LNCaP clone FGC (cell line): ENCODE results near the gene GPHN.

Source experiments
- DNase-seq: peaks from one replicate; pipeline ENCODE4 v3.0.0-alpha.2; 2011; ENCODE audit warnings: low read depth
- H3K4me3 ChIP-seq: 2 replicates; pipeline ENCODE4 v1.5.1; 2011; ENCODE audit warnings: mild to moderate bottlenecking, low read depth, low read length, control low read depth
- CTCF ChIP-seq: IDR thresholded peaks from 2 replicates; pipeline ENCODE4 v1.5.1; 2012; ENCODE audit warnings: mild to moderate bottlenecking; ENCODE audit not compliant: control insufficient read depth, insufficient read depth; ENCODE audit errors: extremely low read depth

GPHN gene

GRCh38 chr14:67207810-67208209 lies 699.9 kb downstream of the GPHN start:
- no peak for TF ChIP-seq CTCF

GRCh38 chr14:67218126-67218525 lies 710.2 kb downstream of the GPHN start:
- TF ChIP-seq CTCF, result no peak
- H3K4me3 ChIP-seq, result no peak overlapping the region
- no peak for DNase-seq

More at GRCh38 chr14:67207810-67208209, 699.9 kb downstream of the GPHN start:
- H3K4me3 ChIP-seq, result no peak overlapping the region
- no peak for DNase-seq

GRCh38 chr14:67221248-67221981 lies 713.5 kb downstream of the GPHN start:
- no peak for TF ChIP-seq CTCF
- no peak overlapping the region for H3K4me3 ChIP-seq
- DNase-seq, result no peak

GRCh38 chr14:67221982-67222328 lies 714.0 kb downstream of the GPHN start:
- H3K4me3 ChIP-seq, result no peak overlapping the region
- DNase-seq, result no peak
- no peak for TF ChIP-seq CTCF

GRCh38 chr14:67225523-67225922 lies 717.6 kb downstream of the GPHN start:
- DNase-seq, result no peak
- no peak for TF ChIP-seq CTCF
- no peak overlapping the region for H3K4me3 ChIP-seq

- DNase-seq, result no peak
- H3K4me3 ChIP-seq, result no peak overlapping the region
- no peak for TF ChIP-seq CTCF
These were observed 720.5 kb downstream of the GPHN start for GRCh38 chr14:67228325-67228984.
